ENCODE data around the gene KMO. TPM values are rescaled to one million over a fixed set of nuclear protein-coding genes. Genes with fewer than 3 reads are reported as not detected.

KMO gene
- total RNA-seq, 1 donor from 2014 or later, result not detected

DNA sequence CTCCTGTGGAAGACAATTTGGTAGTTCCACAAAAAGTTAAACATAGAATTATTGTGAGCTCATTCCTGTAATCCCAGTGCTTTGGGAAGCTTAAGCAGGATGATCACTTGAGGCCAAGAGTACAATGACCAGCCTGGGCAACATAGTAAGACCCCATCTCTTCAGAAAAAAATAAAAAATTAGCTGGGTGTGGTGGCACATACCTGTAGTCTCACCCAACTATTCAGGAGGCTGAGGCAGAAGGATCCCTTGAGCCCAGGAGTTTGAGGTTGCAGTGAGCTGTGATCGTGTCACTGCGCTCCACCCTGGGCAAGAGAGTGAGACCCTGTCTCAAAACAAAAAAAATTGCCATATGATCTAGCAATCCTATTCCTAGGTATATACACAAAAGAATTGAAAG is 112.1 kb downstream of the KMO start:
- no peak for DNase-seq (ENCODE audit: extremely low read depth, low read depth, low spot score)

- no peak for DNase-seq (ENCODE audit: extremely low read depth, low read depth, low spot score)
Observed at GRCh38 chr1:241645199-241645598, 113.0 kb downstream of the KMO start.

Other genes with a start within 250 kb of the KMO start
- gene RGS7, start 175.2 kb upstream of the KMO start, total RNA-seq, result 0.58 and 1.6 TPM in 2 replicates
- gene FH, start 12.6 kb upstream of the KMO start, total RNA-seq, result 51.1 and 55.3 TPM in 2 replicates
- 10.6 and 12.1 TPM in 2 replicates for gene CHML, start 108.0 kb downstream of the KMO start, total RNA-seq
- gene OPN3, start 108.0 kb downstream of the KMO start, total RNA-seq, result 23.3 and 37.3 TPM in 2 replicates
- not detected in 2 replicates for gene WDR64, start 119.9 kb downstream of the KMO start, total RNA-seq